Psoas muscle (tissue), 8 donors: ENCODE data around the gene TADA3. TPM values are rescaled to one million over a fixed set of nuclear protein-coding genes. Genes with fewer than 3 reads are reported as not detected.

Experiments
- ATAC-seq, 4 donors: fragments of 200-7000 bp; cut with Tn5 transposase; one replicate each; pipeline ENCODE4 v1.9.1; 2020; ENCODE audit warnings: moderate library complexity in 3 of 4, mild to moderate bottlenecking in 2 of 4
- DNase-seq, 2 donors: peaks; one replicate each; pipeline ENCODE4 v3.0.0-alpha.2; 2020
- H3K27ac ChIP-seq: fragments of 200-600 bp; one replicate; pipeline ENCODE4 v1.8.0; 2022
- H3K27me3 ChIP-seq, 3 donors: fragments of 200-600 bp in 1 of 3; one replicate each; pipeline versions ENCODE4 v1.6.1 to v1.8.0; 2013 to 2022; ENCODE audit warnings: low read length in 2 of 3, mild to moderate bottlenecking in 2 of 3, moderate library complexity in 1 of 3; ENCODE audit not compliant: insufficient read depth in 3 of 3
- H3K36me3 ChIP-seq, 2 donors: fragments of 200-600 bp in 1 of 2; one replicate each; pipeline versions ENCODE4 v1.6.1 to v1.8.0; 2013 to 2022; ENCODE audit warnings: low read depth in 1 of 2, mild to moderate bottlenecking in 1 of 2, moderate library complexity in 1 of 2; ENCODE audit not compliant: insufficient read depth in 1 of 2
- H3K4me1 ChIP-seq: fragments of 200-600 bp; one replicate; pipeline ENCODE4 v1.8.0; 2022
- H3K4me3 ChIP-seq: fragments of 200-600 bp; one replicate; pipeline ENCODE4 v1.8.0; 2022; ENCODE audit warnings: mild to moderate bottlenecking
- H3K9me3 ChIP-seq: fragments of 200-600 bp; one replicate; pipeline ENCODE4 v1.8.0; 2022
- CTCF ChIP-seq: fragments of 200-600 bp; IDR thresholded peaks from one replicate; pipeline ENCODE4 v1.8.0; 2022; ENCODE audit warnings: antibody characterized with exemption
- whole genome bisulfite sequencing, 3 donors: extraction: QIAGEN DNeasy Blood & Tissue Kit; methylation state at CpG; one replicate each; pipeline versions ENCODE4 v1.1.6 to v1.1.7; 2013; 5-methylcytosine and 5-hydroxymethylcytosine counted together
- intact Hi-C, 2 donors: fragments of 100-400 bp; cut with DNase I; formaldehyde crosslinking; loops; one replicate each; pipeline versions ENCODE4 v1.11.0 to v1.14.2; 2022
- polyA plus RNA-seq, 3 donors: library from polyadenylated mRNA; stranded (reverse); fragments of 200-250 nt; gene quantifications; one replicate each; pipeline ENCODE4 v1.2.3, GENCODE V29; 2013
- total RNA-seq, 4 donors: library from RNA; stranded (reverse); fragmentation: NEBNext Ultra II Directional in 2 of 4; extraction: Animal tissue kit (Norgen Biotek cat#: 25700) in 2 of 4; gene quantifications; one replicate each; pipeline versions ENCODE4 v1.2.1 to v1.2.4, GENCODE V29; 2021 to 2023
- donor health status: healthy with polysubstance abuse.
- donor health status: DM: no; HTN: no; CAD: no; lungs with moderate emphysema.
- donor health status: Bipolar disorder and iron deficiency.
- donor health status: healthy.
- donor health status: DM: yes; HTN: yes; CAD: no.
- donor health status: DM: no; HTN: no; CAD: no.
- donor health status: DM: no; HTN: no; CAD: no.
- donor health status: DM: yes; HTN: yes; CAD: no.

The TADA3 gene
- total and polyA plus RNA-seq, 7 donors: 42.2 to 75.7 (median 43.3) TPM

- Histone ChIP-seq H3K4me1 (no peaks in the 10 kb centered on the region), H3K27ac (no peak overlapping the region), H3K9me3 (no peaks in the 10 kb centered on the region), H3K4me3 (no peak overlapping the region), H3K27me3 (peaks cover 0 to 5% (median 0%) of the 10 kb centered on the region in 3 donors), H3K36me3 (peaks cover 0 to 16% of the 10 kb centered on the region in 2 donors)
- no peak for TF ChIP-seq CTCF
- intact Hi-C loops: no loop called here
- ATAC-seq: no peak
- DNase-seq: no peak
- WGBS, 3 donors: 88 to 94% (median 90%) methylated on average over 4 of the region's 4 CpGs
Observed at GRCh38 chr3:9765865-9766264, 26.4 kb downstream of the TADA3 start.

GRCh38 chr3:9762871-9763270, 29.4 kb downstream of the TADA3 start:
- DNase-seq (no peak), ATAC-seq (peak in 1 of 4 donors; percentile 21)
- intact Hi-C loops: no loop called here
- 85 to 91% (median 87%) methylated on average over 8 of the region's 8 CpGs for WGBS, 3 donors
- Histone ChIP-seq H3K27ac (no peak overlapping the region), H3K27me3 (no peaks in the 10 kb centered on the region), H3K36me3 (peaks cover 0 to 35% of the 10 kb centered on the region in 2 donors), H3K4me1 (no peaks in the 10 kb centered on the region), H3K9me3 (no peaks in the 10 kb centered on the region), H3K4me3 (no peak overlapping the region)
- TF ChIP-seq CTCF: no peak

GRCh38 chr3:9761919-9762318, 30.4 kb downstream of the TADA3 start:
- no peaks in the 10 kb centered on the region for H3K4me1 ChIP-seq
- intact Hi-C loops: no loop called here
- no peak overlapping the region for H3K4me3 ChIP-seq
- peaks cover 0 to 44% of the 10 kb centered on the region in 2 donors for H3K36me3 ChIP-seq
- no peak overlapping the region for H3K27ac ChIP-seq
- no peaks in the 10 kb centered on the region for H3K27me3 ChIP-seq
- ATAC-seq: no peak
- no peak for TF ChIP-seq CTCF
- WGBS, 3 donors: 88 to 96% (median 94%) methylated on average over 5 of the region's 5 CpGs
- no peak for DNase-seq
- H3K9me3 ChIP-seq: no peaks in the 10 kb centered on the region

- ATAC-seq (no peak), DNase-seq (no peak)
- Histone ChIP-seq H3K4me3 (no peak overlapping the region), H3K36me3 (peaks cover 0 to 54% of the 10 kb centered on the region in 2 donors), H3K9me3 (no peaks in the 10 kb centered on the region), H3K4me1 (no peaks in the 10 kb centered on the region), H3K27me3 (no peaks in the 10 kb centered on the region), H3K27ac (no peak overlapping the region)
- 96 to 99% (median 98%) methylated on average over 10 of the region's 10 CpGs for WGBS, 3 donors
- intact Hi-C loops: no loop called here
- TF ChIP-seq CTCF: no peak
Observed at GRCh38 chr3:9760779-9761505, 31.3 kb downstream of the TADA3 start.

- DNase-seq: no peak
- no peak for ATAC-seq
- TF ChIP-seq CTCF: no peak
- intact Hi-C loops: no loop called here
- Histone ChIP-seq H3K36me3 (peaks cover 0 to 75% of the 10 kb centered on the region in 2 donors), H3K4me3 (no peak overlapping the region), H3K27me3 (no peaks in the 10 kb centered on the region), H3K27ac (no peak overlapping the region), H3K9me3 (no peaks in the 10 kb centered on the region), H3K4me1 (no peaks in the 10 kb centered on the region)
- WGBS, 3 donors: 84 to 94% (median 93%) methylated on average over 10 to 13 of the region's 13 CpGs
Observed at GRCh38 chr3:9757427-9757826, 34.8 kb downstream of the TADA3 start.
